GM12878 (cell line): ENCODE results near the gene STXBP5. TPM values are rescaled to one million over a fixed set of nuclear protein-coding genes. Genes with fewer than 3 reads are reported as not detected.
A peak's percentile ranks its signal among the peaks of the same experiment; 100 is the strongest.

Experiments
- ATF2 ChIP-seq: IDR thresholded peaks from 2 replicates; pipeline ENCODE4 v1.6.1; 2012; ENCODE audit warnings: low read length, inconsistent platforms
- ATF3 ChIP-seq: IDR thresholded peaks from 2 replicates; pipeline ENCODE4 v1.6.1; 2011; ENCODE audit warnings: low read depth, mild to moderate bottlenecking, low read length, moderate library complexity, borderline replicate concordance; ENCODE audit errors: extremely low read depth
- ATF7 ChIP-seq: fragments of 450-650 bp; IDR thresholded peaks from 2 replicates; pipeline ENCODE4 v1.6.1; 2016; ENCODE audit warnings: low read depth, mild to moderate bottlenecking
- DPF2 ChIP-seq: fragments of 450-650 bp; IDR thresholded peaks from 2 replicates; pipeline ENCODE4 v1.6.1; 2017; ENCODE audit warnings: mild to moderate bottlenecking
- E2F4 ChIP-seq: IDR thresholded peaks from 2 replicates; pipeline ENCODE4 v1.6.1; 2012; ENCODE audit warnings: low read depth, low read length, improper control_type of control experiment
- E4F1 ChIP-seq: fragments of 450-650 bp; IDR thresholded peaks from 2 replicates; pipeline ENCODE4 v1.6.1; 2018; ENCODE audit warnings: borderline replicate concordance, mild to moderate bottlenecking; ENCODE audit not compliant: partially characterized antibody
- EGR1 ChIP-seq, 2 experiments: IDR thresholded peaks; 1 replicate in 1 of 2; 2 replicates in 1 of 2; pipeline ENCODE4 v1.6.1; 2011 to 2012; ENCODE audit warnings: low read depth in 2 of 2, low read length in 2 of 2, borderline replicate concordance in 1 of 2, mild to moderate bottlenecking in 1 of 2, moderate library complexity in 1 of 2
- ESRRA ChIP-seq: IDR thresholded peaks from 2 replicates; pipeline ENCODE4 v1.6.1; 2012; ENCODE audit warnings: mild to moderate bottlenecking, low read length, improper control_type of control experiment
- EZH2 ChIP-seq: IDR thresholded peaks from 2 replicates; pipeline ENCODE4 v1.6.1; 2012; ENCODE audit warnings: low read depth, mild to moderate bottlenecking, control low read depth, inconsistent platforms, low read length, borderline replicate concordance; ENCODE audit not compliant: control insufficient read depth
- IKZF1 ChIP-seq: fragments of 450-650 bp; conservative IDR thresholded peaks from 2 replicates; pipeline ENCODE4 v1.6.1; 2017; ENCODE audit warnings: antibody characterized with exemption, mild to moderate bottlenecking
- JUNB ChIP-seq: IDR thresholded peaks from 2 replicates; pipeline ENCODE4 v1.6.1; 2016; ENCODE audit warnings: antibody characterized with exemption, mild to moderate bottlenecking
- NKRF ChIP-seq: fragments of 450-650 bp; conservative IDR thresholded peaks from 2 replicates; pipeline ENCODE4 v1.6.1; 2017; ENCODE audit warnings: mild to moderate bottlenecking, moderate library complexity
- NR2C2 ChIP-seq: IDR thresholded peaks from 2 replicates; pipeline ENCODE4 v1.6.1; 2011; ENCODE audit warnings: borderline replicate concordance, low read depth; ENCODE audit not compliant: control insufficient read depth, insufficient read length
- RAD21 ChIP-seq: IDR thresholded peaks from 2 replicates; pipeline ENCODE4 v1.6.1; 2011; ENCODE audit warnings: mild to moderate bottlenecking, low read depth, low read length, moderate library complexity; ENCODE audit not compliant: insufficient read depth
- RAD51 ChIP-seq: fragments of 450-650 bp; IDR thresholded peaks from 2 replicates; pipeline ENCODE4 v1.6.1; 2016; ENCODE audit warnings: moderate library complexity, mild to moderate bottlenecking, inconsistent platforms
- RFX5 ChIP-seq: IDR thresholded peaks from 2 replicates; pipeline ENCODE4 v1.6.1; 2011; ENCODE audit warnings: low read depth, low read length, improper control_type of control experiment
- SREBF1 ChIP-seq: IDR thresholded peaks from 2 replicates; pipeline ENCODE4 v1.6.1; 2012; ENCODE audit warnings: mild to moderate bottlenecking, low read length
- SREBF2 ChIP-seq: IDR thresholded peaks from 2 replicates; pipeline ENCODE4 v1.6.1; 2012; ENCODE audit warnings: mild to moderate bottlenecking, low read length
- TCF12 ChIP-seq: IDR thresholded peaks from 2 replicates; pipeline ENCODE4 v1.6.1; 2011; ENCODE audit warnings: low read depth, mild to moderate bottlenecking, low read length
- USF1 ChIP-seq: IDR thresholded peaks from 2 replicates; pipeline ENCODE4 v1.6.1; 2011; ENCODE audit warnings: borderline replicate concordance, low read depth, mild to moderate bottlenecking, moderate library complexity, mixed read lengths, low read length; ENCODE audit not compliant: insufficient read depth; ENCODE audit errors: extremely low read length
- YBX1 ChIP-seq: fragments of 450-650 bp; IDR thresholded peaks from 2 replicates; pipeline ENCODE4 v1.6.1; 2016; ENCODE audit warnings: antibody characterized with exemption
- ZBED1 ChIP-seq: IDR thresholded peaks from 2 replicates; pipeline ENCODE4 v1.6.1; 2016; ENCODE audit warnings: borderline replicate concordance
- ZNF24 ChIP-seq: fragments of 450-650 bp; IDR thresholded peaks from 2 replicates; pipeline ENCODE4 v1.6.1; 2017; ENCODE audit warnings: antibody characterized with exemption, mild to moderate bottlenecking
- ZSCAN29 ChIP-seq: fragments of 450-650 bp; IDR thresholded peaks from 2 replicates; pipeline ENCODE4 v1.6.1; 2017; ENCODE audit warnings: mild to moderate bottlenecking, moderate library complexity
- polyA plus RNA-seq, 11 experiments: library from polyadenylated mRNA; depleted of rRNA in 4 of 11; unstranded in 6 of 11; stranded (reverse) in 5 of 11; fragments of >200 nt; fragmentation: Nextera tagmentation in 4 of 11; fragmentation: Illumina TruSeq in 1 of 11; extraction: Ambion mirVana in 4 of 11; extraction: Trizol in 1 of 11; gene quantifications; 1 replicate in 1 of 11; 2 replicates in 10 of 11; pipeline versions ENCODE4 v1.2.1 to v1.2.3, GENCODE V29; 2011 to 2016; ENCODE audit warnings: inconsistent platforms in 2 of 11, missing spikeins in 2 of 11, low read depth in 1 of 11
- total RNA-seq, 4 experiments: library from RNA; depleted of rRNA in 3 of 4; stranded (reverse); fragments of >200 nt in 3 of 4; fragmentation: Illumina TruSeq in 1 of 4; extraction: Trizol in 1 of 4; gene quantifications; 2 replicates each; pipeline versions ENCODE4 v1.2.1 to v1.2.3, GENCODE V29; 2013 to 2021

STXBP5 gene
- total and polyA plus RNA-seq, 10 of the 15 experiments (the other 5 are each of a cell fraction or from before 2014, with no cell fraction given) = 1.4 to 13.2 (median 8.4) TPM

GRCh38 chr6:147201885-147202515 lies 2.2 kb upstream of the STXBP5 start (continued):
- TF ChIP-seq TCF12 (no peak), NKRF (no peak), YBX1 (no peak), ATF2 (peak; percentile 33; the same call in 1 of the 2 replicates), ZBED1 (no peak), ATF3 (no peak), ZSCAN29 (no peak), E4F1 (peak; percentile 55), DPF2 (no peak), SREBF2 (no peak), ESRRA (no peak), RAD51 (no peak), RFX5 (no peak), EGR1 (IDR thresholded peaks at IDR 0.05; ENCODE audit: borderline replicate concordance in 1 of 2, low read depth in 2 of 2, low read length in 2 of 2) (no peak), IKZF1 (no peak), NR2C2 (no peak), RAD21 (no peak), EZH2 (no peak), JUNB (no peak), E2F4 (no peak), SREBF1 (0 out of 2 replicates have a peak, but pooled peaks have one; percentile 15), ZNF24 (no peak), ATF7 (no peak), USF1 (no peak)
